ENCODE measurements around the gene KLHDC4. TPM values are rescaled to one million over a fixed set of nuclear protein-coding genes. Genes with fewer than 3 reads are reported as not detected.

The KLHDC4 gene
- total and polyA plus RNA-seq, 10 of the 15 experiments (the other 5 are each of a cell fraction or from before 2014, with no cell fraction given) = 0.80 to 62.1 (median 32.8) TPM

GRCh38 chr16:87780385-87780989, 14.7 kb upstream of the KLHDC4 start:
- SMC1A ChIA-PET (ENCODE audit: uncharacterized antibody, unreplicated experiment) = interaction anchor here (0.8 to 4.1 kb wide), 16 partner anchors 10 to 134 kb away, joined by 3 to 301 read pairs (median 8); partner anchors contain the start of gene SLC7A5
- in situ Hi-C loops (cut with MboI) = no loop called here
- RAD21 ChIA-PET (ENCODE audit: unreplicated experiment) = interaction anchor here (0.7 to 4.1 kb wide), 15 partner anchors 11 to 652 kb away, joined by 3 to 406 read pairs (median 4); partner anchors contain the start of gene SLC7A5
- H3K27me3 ChIP-seq (replicated peaks in 1 of 2; ENCODE audit: control insufficient read depth in 2 of 2, insufficient read depth in 2 of 2, low read length in 1 of 2) = no peaks in the 10 kb centered on the region
- CTCF ChIA-PET = interaction anchor here (0.6 to 5.3 kb wide), 14 partner anchors 11 to 463 kb away, joined by 3 to 553 read pairs (median 16); partner anchors contain the start of genes C16orf95 and SLC7A5
- H3K9ac ChIP-seq (ENCODE audit: control insufficient read depth, insufficient read depth, low read length) = peak overlapping the region; percentile 46
- WGBS (ENCODE audit: insufficient coverage, insufficient replicate concordance, low lambda C conversion rate, missing lambda C conversion rate) = 14% methylated on average over 10 of the region's 10 CpGs
- POLR2A ChIA-PET = interaction anchor here (0.5 to 4.2 kb wide), 11 partner anchors 15 to 145 kb away, joined by 3 to 48 read pairs (median 4); partner anchors contain the start of genes KLHDC4 and SLC7A5
- peak overlapping the region; percentile 72 for H3K27ac ChIP-seq (ENCODE audit: control insufficient read depth, insufficient read depth)
- peaks cover 46% of the 10 kb centered on the region for H3K4me1 ChIP-seq (ENCODE audit: control insufficient read depth, insufficient read depth, low read length)
- H3K79me2 ChIP-seq (ENCODE audit: control insufficient read depth, insufficient read depth, low read length) = no peaks in the 10 kb centered on the region
- H3K36me3 ChIP-seq (ENCODE audit: control insufficient read depth in 2 of 2, insufficient read depth in 2 of 2, low read length in 1 of 2) = no peaks in the 10 kb centered on the region
- H3K4me2 ChIP-seq (ENCODE audit: control insufficient read depth, insufficient read depth) = peak overlapping the region; percentile 90
- H3K9me3 ChIP-seq (replicated peaks; ENCODE audit: control insufficient read depth, insufficient read depth, low read length) = no peaks in the 10 kb centered on the region
- DNase-seq (ENCODE audit: low read depth, low spot score) (peak; percentile 87), ATAC-seq (peak; percentile 16), FAIRE-seq (peak; percentile 98)
- peak overlapping the region; percentile 71 for H2AFZ ChIP-seq (ENCODE audit: control insufficient read depth, low read depth, low read length)
- no peaks in the 10 kb centered on the region for H4K20me1 ChIP-seq (ENCODE audit: control insufficient read depth, insufficient read depth)
- peak overlapping the region; percentile 7; the same call in 1 of the 2 replicates for H3K4me3 ChIP-seq
- intact Hi-C loops (cut with micrococcal nuclease; ENCODE audit: unreplicated experiment) = no loop called here
- BruUV-seq (replicated peaks) = no TSS peak
- TF ChIP-seq CHD1 (IDR thresholded peaks at IDR 0.05; ENCODE audit: low read depth, low read length) (no peak), MLLT1 (IDR thresholded peaks at IDR 0.05) (0 out of 2 replicates have a peak, but pooled peaks have one; percentile 54), STAT3 (IDR thresholded peaks at IDR 0.05; ENCODE audit: low read depth, low read length) (no peak), TCF7 (IDR thresholded peaks at IDR 0.05; ENCODE audit: borderline replicate concordance) (peak; percentile 46; the same call in 1 of the 2 replicates), SMARCA5 (IDR thresholded peaks at IDR 0.05) (no peak), STAT1 (conservative IDR thresholded peaks at IDR 0.05) (no peak), REST (IDR thresholded peaks at IDR 0.05; ENCODE audit: low read depth, low read length) (no peak), NR2C1 (IDR thresholded peaks at IDR 0.05) (no peak), IRF5 (IDR thresholded peaks at IDR 0.05; ENCODE audit: borderline replicate concordance) (no peak), SUPT20H (IDR thresholded peaks at IDR 0.05; ENCODE audit: borderline replicate concordance, control insufficient read depth, low read depth, low read length) (no peak), RAD51 (IDR thresholded peaks at IDR 0.05) (no peak), FOXK2 (IDR thresholded peaks at IDR 0.05) (no peak), SMC3 (IDR thresholded peaks at IDR 0.05; ENCODE audit: borderline replicate concordance, low read length) (no peak), USF1 (IDR thresholded peaks at IDR 0.05; ENCODE audit: borderline replicate concordance, extremely low read length, insufficient read depth, low read depth, low read length) (no peak)

All from GM12878 (cell line).